Measurements from ENCODE around the gene MEIS1.

Gene MEIS1

DNA sequence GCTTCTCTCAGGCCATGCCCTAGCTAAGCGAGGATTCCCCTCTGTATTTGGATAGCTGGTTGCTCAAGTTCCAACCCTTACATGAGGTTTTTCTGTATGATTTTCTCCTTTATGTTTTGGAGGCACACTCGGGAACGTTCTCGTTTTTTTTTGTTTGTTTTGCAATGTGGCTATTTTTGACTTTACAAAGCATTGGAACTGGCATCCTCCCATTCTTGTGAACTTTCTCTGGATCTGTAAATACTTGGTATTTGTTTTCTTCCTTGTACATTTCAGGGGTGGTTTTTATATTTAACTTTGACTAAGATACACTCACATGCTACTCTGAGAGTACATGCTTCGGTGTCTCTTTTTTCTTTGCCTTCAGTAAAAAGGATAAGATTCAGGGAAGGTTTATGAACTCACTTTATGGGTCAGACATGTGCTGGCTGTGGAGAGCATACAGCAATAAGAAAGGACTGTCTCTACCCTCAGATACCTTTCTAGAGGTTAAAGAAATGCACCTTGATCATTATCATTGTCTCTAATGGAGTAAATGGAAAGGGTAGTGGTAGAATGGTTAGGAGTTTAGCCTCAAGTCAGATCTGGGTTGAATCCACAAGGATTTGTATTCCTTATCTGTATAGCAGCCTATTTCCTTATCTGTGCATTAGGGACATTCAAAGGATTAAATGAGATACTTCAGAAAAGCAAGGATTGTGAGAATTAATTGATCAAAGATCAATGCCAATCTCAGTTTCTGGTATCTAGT is 61.9 kb downstream of the MEIS1 start:
- Histone ChIP-seq H3K79me2 (ENCODE audit: low read length) (no peaks in the 10 kb centered on the region), H3K36me3 (replicated peaks; ENCODE audit: low read depth, low read length) (no peaks in the 10 kb centered on the region), H3K4me2 (ENCODE audit: low read length) (no peak overlapping the region), H3K27me3 (ENCODE audit: low read depth, low read length) (no peaks in the 10 kb centered on the region; the same call in 1 of the 2 replicates), H3K9ac (ENCODE audit: low read length) (no peak overlapping the region), H3K9me3 (ENCODE audit: insufficient read depth, low read length) (no peaks in the 10 kb centered on the region), H4K20me1 (ENCODE audit: insufficient read depth, low read length) (no peaks in the 10 kb centered on the region), H3K4me1 (ENCODE audit: low read length) (no peaks in the 10 kb centered on the region), H2AFZ (ENCODE audit: low read depth, low read length) (no peak overlapping the region), H3K4me3 (ENCODE audit: low read length) (no peak overlapping the region), H3K27ac (ENCODE audit: low read length) (no peak overlapping the region)
- TF ChIP-seq, protein P1, sequence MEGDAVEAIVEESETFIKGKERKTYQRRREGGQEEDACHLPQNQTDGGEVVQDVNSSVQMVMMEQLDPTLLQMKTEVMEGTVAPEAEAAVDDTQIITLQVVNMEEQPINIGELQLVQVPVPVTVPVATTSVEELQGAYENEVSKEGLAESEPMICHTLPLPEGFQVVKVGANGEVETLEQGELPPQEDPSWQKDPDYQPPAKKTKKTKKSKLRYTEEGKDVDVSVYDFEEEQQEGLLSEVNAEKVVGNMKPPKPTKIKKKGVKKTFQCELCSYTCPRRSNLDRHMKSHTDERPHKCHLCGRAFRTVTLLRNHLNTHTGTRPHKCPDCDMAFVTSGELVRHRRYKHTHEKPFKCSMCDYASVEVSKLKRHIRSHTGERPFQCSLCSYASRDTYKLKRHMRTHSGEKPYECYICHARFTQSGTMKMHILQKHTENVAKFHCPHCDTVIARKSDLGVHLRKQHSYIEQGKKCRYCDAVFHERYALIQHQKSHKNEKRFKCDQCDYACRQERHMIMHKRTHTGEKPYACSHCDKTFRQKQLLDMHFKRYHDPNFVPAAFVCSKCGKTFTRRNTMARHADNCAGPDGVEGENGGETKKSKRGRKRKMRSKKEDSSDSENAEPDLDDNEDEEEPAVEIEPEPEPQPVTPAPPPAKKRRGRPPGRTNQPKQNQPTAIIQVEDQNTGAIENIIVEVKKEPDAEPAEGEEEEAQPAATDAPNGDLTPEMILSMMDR (IDR thresholded peaks at IDR 0.05; ENCODE audit: low read depth, low read length), result no peak
- no peak for TF ChIP-seq EZH2phosphoT487 (IDR thresholded peaks at IDR 0.05; ENCODE audit: low read depth)

DNA sequence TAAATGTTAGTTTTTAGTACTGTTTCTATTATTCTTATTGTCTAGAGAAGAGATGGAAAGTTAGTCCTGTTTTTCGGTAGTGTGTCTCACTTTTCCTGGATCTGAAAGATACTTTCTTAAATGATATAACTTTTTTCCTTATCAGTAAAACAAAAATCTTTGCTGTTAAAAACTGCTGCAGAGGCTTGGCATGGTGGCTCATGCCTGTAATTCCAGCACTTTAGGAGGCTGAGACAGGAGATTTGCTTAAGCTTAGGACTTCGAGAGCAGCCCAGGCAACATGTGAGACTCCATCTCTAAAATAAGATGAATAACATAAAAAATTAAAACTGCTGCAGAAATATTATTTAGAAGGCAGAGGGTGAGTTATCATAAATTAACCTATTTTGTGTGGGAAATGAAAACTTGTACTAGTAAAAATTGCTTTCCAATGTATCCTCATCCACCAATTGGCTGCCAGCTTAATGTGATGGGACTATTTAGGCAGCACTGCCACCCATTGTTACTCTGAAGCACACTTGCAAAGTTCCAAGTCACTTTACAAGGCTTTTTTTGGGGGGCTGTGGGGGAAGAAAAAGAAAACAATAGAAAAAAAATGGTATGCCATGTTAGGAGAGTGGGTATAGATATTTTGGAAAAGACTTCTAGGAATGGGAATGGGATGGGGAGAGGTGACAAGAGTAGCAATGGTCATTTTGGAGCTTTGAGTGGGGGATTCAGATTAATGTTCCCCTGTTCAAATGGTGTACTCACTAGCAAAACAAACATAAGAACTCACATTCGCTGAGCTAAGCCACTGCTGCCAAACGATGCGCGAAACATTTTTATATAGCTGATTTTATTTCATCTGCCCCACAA is 62.7 kb downstream of the MEIS1 start:
- Histone ChIP-seq H3K79me2 (ENCODE audit: low read length) (no peaks in the 10 kb centered on the region), H3K9ac (ENCODE audit: low read length) (no peak overlapping the region), H3K4me3 (ENCODE audit: low read length) (no peak overlapping the region), H4K20me1 (ENCODE audit: insufficient read depth, low read length) (no peaks in the 10 kb centered on the region), H3K27ac (ENCODE audit: low read length) (no peak overlapping the region), H3K9me3 (ENCODE audit: insufficient read depth, low read length) (no peaks in the 10 kb centered on the region), H3K4me2 (ENCODE audit: low read length) (no peak overlapping the region), H3K36me3 (replicated peaks; ENCODE audit: low read depth, low read length) (no peaks in the 10 kb centered on the region), H3K27me3 (ENCODE audit: low read depth, low read length) (no peaks in the 10 kb centered on the region; the same call in 1 of the 2 replicates), H2AFZ (ENCODE audit: low read depth, low read length) (no peak overlapping the region), H3K4me1 (ENCODE audit: low read length) (no peaks in the 10 kb centered on the region)
- TF ChIP-seq, protein P1 (IDR thresholded peaks at IDR 0.05; ENCODE audit: low read depth, low read length), result peak; percentile 29; the same call in 1 of the 2 replicates
- TF ChIP-seq EZH2phosphoT487 (IDR thresholded peaks at IDR 0.05; ENCODE audit: low read depth), result no peak

DNA sequence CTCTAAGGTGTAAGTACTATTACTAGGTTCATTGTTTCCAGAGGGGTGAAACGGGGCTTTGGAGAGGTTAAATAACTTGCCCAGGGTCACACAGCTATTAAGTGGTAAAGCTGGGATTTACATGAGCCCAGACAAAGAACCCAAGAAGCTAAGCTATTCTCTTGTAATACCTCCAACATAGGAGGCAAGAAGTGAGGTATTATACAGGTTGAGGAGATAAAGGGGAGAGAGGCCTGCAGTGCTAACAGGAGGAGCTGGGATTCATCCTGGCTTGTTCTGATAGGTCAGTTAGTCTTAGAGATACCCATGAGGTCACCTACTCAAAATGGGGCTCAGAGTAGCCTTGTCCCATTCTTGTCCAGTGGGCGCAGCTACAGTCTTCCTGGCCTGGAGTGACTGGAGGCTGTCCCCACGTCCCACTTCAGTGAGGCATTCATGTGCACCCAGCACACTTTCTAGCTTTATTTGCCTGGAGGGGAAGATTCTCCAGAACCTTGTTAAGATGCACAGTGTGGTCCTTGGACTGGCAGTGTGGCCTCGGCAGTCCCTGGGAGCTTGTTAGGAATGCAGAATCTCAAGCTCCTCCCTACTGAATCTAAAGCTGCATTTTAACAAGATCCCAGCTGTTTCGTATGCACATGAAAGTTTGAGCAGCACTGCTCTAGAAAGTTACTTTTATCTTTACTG is 63.5 kb downstream of the MEIS1 start:
- no peaks in the 10 kb centered on the region for H3K4me1 ChIP-seq (ENCODE audit: low read length)
- H3K9me3 ChIP-seq (ENCODE audit: insufficient read depth, low read length), result no peaks in the 10 kb centered on the region
- H3K9ac ChIP-seq (ENCODE audit: low read length), result no peak overlapping the region
- no peaks in the 10 kb centered on the region for H3K36me3 ChIP-seq (replicated peaks; ENCODE audit: low read depth, low read length)
- no peaks in the 10 kb centered on the region; the same call in 1 of the 2 replicates for H3K27me3 ChIP-seq (ENCODE audit: low read depth, low read length)
- no peak overlapping the region for H2AFZ ChIP-seq (ENCODE audit: low read depth, low read length)
- TF ChIP-seq, protein P1 (IDR thresholded peaks at IDR 0.05; ENCODE audit: low read depth, low read length), result no peak
- no peak for TF ChIP-seq EZH2phosphoT487 (IDR thresholded peaks at IDR 0.05; ENCODE audit: low read depth)
- H3K4me2 ChIP-seq (ENCODE audit: low read length), result no peak overlapping the region
- no peaks in the 10 kb centered on the region for H3K79me2 ChIP-seq (ENCODE audit: low read length)
- no peaks in the 10 kb centered on the region for H4K20me1 ChIP-seq (ENCODE audit: insufficient read depth, low read length)
- H3K27ac ChIP-seq (ENCODE audit: low read length), result no peak overlapping the region
- no peak overlapping the region for H3K4me3 ChIP-seq (ENCODE audit: low read length)

Data from OCI-LY3 (cell line).